Medulla oblongata (tissue), 1 donor: Measurements from ENCODE around the gene ABHD8.
A peak's percentile ranks its signal among the peaks of the same experiment; 100 is the strongest.

Experiments
- DNase-seq: peaks from one replicate; pipeline ENCODE4 v3.0.0-alpha.2; 2015; ENCODE audit errors: extremely low spot score

Gene ABHD8, protein sequence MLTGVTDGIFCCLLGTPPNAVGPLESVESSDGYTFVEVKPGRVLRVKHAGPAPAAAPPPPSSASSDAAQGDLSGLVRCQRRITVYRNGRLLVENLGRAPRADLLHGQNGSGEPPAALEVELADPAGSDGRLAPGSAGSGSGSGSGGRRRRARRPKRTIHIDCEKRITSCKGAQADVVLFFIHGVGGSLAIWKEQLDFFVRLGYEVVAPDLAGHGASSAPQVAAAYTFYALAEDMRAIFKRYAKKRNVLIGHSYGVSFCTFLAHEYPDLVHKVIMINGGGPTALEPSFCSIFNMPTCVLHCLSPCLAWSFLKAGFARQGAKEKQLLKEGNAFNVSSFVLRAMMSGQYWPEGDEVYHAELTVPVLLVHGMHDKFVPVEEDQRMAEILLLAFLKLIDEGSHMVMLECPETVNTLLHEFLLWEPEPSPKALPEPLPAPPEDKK

DNA sequence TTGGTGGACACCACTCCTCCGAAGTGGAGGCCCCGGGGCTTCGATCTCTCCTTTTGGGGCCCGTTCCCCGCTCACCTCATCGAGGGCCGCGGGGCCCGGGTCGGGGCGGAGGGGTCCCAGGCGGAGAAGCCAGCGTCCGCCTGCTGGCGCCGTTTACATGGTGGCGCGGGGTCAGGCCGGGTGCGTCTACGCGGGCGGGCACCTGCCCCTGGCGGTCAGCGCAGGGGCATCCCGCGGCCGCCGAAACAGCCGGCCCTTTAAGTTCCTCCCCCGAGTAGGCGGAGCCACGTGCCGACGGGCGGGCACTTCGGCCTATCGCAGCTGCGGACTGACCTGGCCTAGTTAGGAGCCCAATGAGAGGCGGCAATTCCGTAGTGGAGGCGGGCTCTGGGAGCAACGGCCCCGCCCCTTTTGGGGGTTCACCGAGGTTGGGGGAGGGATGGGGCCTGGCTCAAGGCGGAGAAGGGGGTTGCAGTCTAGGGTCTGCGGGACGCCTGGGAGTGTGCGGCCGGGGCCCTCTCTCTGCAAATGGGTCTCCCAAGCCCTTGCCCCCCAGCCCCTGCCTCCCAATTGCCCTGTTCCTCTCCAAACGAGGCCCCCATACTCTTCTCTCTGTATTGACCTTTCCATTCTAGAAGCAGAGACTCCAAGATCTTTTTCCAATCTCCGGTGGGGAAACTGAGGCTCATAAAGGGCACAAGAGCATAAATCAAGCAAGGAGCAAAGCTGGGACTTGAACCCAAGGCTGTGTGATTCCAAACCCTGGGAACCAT lies at the start of gene ABHD8:
ABHD8 (minus strand) TSS at position 259 of the 773 bp plus-strand sequence. CDS start 1,809 bp downstream, outside the sequence.
- DNase-seq = peak; percentile 96

DNA sequence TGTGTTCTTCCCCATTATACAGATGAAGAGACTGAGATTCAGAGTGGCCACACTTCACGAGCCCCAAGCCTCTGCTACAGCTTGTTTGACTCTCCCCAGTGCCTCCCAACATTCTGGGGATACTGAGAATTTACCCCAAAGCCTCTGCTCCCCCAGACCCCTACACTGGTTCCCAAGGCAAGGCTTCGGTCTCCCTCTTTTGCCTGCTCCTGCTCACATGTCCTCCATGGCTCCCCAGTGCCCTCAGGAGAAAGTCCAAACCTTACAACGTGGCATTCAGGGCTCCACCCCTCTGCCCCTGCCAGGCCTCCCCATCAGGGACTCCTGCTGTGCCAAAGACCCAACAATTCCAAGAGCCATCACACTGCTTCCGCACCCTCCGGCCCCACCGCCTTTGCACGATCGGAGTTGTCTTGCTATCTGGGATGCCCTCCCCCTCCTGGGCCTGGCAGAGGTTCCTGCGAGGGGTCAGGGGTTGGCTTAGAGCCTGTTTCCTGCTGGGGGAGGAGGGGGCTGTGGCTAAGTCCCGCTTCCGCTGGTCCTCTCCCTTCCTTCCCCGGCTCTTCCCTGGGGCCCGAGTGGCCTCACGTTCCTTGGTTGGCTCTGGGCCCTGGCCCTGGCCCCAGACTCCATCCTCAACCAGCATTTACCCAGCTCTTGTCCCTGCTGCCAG lies 49.5 kb upstream of the ABHD8 start:
- DNase-seq = no peak

DNA sequence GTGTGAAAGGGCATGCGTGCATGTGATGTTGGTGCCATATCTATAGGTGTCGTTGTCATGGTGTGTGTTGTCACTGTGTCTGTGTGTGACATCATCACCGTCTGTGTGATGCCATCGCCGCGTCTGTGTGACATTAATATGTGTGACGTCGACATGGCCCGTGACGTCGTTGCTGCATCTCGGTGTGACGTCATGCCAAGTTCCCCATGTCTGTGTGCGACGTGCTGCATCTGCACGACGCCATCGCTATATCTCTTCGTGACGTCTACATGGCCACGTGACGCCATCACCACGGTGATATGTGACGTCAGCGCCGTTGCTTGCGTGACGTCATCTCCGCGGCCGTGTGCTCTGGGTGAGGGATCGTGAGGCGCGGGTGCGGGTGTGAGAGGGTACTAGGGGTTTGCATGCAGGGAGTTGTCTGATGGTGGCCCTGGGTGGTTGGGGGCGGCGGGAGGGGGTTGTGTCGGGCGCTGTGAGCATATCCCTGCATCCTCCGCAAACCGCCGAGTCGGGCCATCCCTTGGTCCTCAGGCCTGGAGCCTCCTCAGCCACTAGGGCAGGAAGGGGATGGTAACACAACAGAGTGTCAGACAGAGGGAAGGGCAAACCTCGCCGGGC lies 48.7 kb upstream of the ABHD8 start:
- no peak for DNase-seq

DNA sequence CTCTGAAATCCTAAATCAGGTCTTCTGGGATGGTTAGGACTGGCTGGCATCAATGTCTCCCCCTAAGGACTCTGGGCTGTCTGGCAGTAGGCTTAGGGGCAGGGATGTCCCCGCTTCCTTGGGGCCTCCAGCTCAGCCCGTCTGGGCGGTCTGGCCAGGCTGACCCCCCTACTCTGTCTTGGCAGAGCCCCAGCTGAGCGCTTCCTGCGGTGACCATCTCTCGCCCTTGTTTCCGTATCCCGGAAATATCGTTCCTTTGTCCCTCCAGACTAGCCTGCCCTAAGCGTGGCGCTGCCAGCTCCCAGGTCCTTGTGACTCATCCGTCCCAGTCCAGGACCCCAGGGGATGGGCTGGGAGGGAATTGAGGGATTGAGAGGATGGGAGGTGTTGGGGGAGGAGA lies 45.5 kb upstream of the ABHD8 start:
- DNase-seq = peak; percentile 25

DNA sequence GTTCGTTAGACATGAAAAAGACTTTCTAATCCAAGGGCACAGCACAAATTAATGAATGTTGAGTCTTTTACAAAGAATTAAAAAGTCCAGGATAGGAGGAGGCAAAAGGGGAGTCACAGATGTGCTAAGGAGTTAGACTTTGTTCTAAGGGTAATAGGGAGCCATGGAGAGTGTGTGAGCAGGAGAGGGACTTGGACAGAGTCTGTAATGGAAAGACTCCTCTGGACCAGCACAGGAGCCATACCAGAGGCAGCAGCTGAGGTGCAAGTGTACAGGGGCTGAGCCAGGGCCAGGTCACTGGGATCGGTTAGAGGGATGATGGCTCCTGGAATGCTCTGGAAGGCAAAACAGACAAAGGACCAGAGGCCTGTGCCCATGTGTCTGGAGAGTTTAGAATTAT lies 44.7 kb upstream of the ABHD8 start:
- DNase-seq = no peak

DNA sequence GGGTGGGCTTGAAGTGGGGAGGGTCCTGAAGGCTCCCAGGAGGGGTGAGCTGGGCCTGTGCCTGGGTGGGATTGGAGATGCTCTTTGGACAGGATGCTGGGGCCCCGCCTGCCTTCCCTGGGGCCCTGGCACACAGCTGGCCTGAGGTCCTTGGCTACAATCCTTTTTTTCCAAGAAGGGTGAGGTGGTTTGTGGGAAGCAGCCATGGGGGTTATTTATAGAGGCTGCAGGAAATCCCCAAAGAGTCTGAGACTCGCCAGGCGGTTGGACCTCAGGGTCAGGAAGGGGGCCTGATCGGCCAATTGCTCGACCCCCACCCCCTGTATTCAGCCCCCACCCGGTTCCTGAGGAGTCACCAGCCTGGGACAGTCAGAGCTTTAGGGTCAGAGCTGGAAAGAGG lies 44.1 kb upstream of the ABHD8 start:
- DNase-seq = no peak

DNA sequence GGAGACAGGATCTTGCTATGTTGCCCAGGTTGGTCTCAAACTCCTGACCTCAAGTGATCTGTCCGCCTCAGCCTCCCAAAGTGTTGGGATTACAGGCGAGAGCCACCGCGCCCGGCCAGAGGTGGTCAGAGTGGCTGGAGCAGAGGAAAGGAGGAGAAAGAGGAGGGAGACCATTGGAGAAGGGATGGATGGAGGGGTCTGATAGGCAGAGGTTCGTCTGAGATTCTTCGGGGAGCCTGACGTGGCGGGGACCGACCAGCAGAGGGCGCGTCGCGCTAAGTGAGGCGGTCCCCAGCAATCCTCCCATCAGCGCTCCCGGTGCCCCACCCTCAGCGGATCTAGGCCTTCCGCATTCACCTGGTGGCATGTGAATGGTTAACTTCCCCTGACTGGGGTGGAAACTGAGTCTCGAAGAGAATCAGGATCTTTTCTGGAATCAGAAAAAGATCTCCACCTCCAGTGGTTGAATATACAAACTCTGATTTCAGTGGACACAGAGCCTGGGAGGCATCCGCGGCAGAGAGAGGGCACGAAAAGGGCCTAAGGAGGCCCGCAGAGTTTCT lies 43.0 kb upstream of the ABHD8 start:
- peak; percentile 63 for DNase-seq

DNA sequence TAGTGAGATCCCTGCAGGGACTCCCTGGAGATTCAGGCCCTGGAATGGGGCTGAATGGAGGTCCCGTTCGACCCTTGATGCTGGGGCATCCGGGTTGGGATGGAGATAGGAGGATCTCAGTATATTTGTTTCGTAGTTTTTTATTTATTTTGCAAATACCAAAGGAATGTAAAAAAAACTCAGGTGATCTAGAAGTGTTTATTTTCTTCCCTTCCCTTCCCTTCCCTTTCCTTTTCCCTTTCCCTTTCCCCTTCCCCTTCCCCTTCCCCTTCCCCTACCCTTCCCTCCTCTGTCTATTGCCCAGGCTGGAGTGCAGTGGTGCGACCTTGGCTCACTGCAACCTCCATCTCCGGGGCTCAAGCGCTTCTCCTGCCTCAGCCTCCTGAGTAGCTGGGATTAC lies 38.6 kb upstream of the ABHD8 start:
- DNase-seq = no peak

DNA sequence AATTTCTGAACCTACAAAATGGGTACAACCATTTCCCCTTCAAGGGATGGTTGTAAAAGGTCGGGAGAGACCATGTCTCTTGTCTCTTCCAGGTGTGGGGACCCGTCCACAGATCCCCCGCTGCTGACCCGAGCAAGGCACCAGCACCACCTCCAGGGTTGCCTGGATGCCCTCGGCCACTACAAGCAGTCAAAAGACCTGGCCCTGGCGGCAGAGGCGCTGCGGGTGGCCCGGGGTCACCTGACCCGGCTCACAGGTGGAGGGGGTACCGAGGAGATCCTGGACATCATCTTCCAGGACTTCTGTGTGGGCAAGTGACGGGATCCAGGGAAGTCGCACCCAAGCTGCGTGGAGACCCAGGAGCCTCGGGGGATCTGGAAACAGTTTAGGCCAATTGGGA lies 38.2 kb upstream of the ABHD8 start:
- no peak for DNase-seq

DNA sequence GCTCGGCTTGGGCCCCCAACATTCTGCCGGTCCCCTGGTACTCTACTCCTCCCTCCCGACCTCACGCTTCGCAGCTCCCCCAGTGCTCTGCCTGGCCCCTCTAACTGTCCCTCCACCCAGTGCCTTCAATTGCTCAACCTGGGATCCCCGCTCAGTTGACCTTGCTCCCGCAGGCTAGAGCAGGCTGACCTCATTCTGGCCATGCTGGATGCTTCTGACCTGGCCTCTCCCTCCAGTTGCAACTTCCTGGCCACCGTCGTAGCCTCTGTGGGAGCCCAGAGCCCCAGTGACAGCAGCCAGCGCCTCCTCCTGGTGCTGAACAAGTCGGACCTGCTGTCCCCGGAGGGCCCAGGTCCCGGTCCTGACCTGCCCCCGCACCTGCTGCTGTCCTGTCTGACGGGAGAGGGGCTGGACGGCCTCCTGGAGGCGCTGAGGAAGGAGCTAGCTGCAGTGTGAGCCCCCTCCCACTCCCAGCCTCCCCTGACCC lies 37.7 kb upstream of the ABHD8 start:
- DNase-seq = no peak

DNA sequence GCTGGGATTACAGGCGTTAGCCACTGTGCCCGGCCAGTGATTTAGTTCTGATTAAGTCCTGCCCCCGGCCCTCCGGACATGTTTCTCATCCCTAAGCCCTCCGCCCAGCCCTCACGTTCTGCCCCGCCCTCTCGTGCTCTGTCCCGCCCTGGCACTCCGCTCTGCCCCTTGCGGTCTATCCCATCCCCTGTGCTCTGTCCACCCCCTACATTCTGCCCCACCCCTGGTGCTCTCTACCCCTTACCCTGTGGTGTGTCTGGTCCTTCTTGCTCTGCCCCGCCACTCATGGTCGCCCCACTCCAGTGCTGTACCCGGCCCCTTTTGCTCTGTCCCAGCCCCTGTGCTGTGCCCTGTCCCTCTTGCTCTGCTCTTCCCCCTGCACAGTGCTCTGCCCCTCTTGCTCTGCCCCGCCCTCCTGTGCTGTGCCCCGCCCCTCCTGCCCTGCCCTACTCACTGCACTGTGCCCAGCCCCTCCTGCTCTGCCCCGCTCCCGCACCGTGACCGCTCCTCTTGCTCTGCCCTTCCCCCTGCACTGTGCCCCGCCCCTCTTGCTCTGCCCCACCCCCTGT lies 37.2 kb upstream of the ABHD8 start:
- no peak for DNase-seq

DNA sequence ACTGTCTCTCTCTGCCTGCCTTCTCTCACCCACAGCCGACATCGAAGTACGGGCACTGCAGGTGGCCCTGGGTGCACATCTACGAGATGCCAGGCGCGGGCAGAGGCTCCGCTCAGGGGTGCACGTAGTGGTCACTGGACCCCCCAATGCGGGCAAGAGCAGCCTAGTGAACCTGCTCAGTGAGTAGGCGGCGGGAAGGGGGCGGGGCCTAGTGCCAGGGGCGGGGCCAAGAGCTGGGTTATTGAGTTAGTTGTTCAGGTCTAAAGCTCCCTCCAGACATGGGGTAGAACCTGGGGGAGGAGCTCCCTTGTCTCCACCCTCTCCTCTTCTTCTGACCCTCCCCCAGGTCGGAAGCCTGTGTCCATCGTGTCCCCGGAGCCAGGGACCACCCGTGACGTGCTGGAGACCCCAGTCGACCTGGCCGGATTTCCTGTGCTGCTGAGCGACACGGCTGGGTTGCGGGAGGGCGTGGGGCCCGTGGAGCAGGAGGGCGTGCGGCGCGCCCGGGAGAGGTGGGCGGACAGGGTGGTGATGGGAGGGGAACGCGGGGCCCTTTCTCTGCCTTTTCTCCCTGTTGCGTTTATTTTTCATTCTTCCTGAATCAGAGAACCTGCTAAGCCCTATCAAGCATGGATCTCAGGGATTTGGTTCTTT lies 36.0 kb upstream of the ABHD8 start:
- no peak for DNase-seq

DNA sequence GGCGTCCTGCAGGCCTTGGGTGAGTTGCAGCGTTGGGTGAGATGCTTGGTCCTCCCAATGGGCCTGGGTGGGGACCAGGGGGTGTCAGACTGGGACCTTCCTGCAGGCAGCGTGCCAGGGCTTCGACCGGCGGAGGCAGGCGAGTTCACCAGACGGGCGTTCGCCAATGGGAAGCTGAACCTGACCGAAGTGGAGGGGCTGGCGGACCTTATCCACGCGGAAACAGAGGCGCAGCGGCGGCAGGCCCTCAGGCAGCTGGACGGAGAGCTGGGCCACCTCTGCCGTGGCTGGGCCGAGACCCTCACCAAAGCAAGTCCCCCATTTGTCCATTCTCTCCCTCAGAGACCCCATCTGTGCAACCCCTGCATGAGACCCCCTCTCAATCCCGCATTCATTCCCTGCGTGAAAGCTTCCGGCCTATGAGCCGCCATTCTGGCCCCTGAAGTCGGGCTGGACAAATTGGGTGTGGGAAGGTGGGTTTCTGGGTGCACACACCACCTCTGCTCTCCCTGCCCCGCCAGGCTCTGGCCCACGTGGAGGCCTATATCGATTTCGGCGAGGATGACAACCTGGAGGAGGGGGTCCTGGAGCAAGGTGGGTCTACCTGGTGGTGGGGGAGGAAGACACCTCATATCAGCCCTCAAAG lies 35.3 kb upstream of the ABHD8 start:
- no peak for DNase-seq

DNA sequence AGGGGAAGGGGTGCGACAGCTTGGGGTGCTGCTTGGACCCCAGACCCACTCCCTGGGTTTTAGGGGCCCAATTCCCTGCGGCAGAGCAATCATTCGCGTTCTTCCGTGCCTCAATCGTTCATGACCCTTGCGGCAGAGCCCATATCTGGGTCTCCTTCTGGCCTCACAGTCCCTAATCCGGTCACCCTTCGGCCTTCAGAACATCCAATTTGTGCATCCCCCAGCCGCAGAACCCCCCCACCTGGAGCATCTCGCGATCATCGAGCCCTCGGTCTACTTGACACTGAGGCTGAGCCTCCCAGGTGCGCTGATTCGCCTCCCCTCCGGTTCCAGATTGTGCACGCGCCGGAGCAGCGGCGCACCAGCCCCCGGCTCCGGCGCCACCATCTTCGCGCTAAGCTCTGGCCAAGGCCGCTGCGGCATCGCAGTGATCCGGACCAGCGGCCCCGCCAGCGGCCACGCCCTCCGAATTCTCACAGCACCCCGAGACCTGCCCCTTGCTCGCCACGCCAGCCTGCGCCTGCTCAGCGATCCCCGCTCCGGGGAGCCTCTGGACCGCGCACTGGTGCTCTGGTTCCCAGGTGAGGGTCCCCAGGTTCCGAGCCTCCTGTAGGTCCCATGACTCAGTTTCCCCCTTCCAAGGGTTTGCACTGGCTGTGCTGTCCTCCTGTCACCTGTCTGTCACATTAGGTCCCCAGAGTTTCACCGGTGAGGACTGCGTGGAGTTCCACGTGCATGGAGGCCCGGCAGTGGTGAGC lies 34.6 kb upstream of the ABHD8 start:
- no peak for DNase-seq

DNA sequence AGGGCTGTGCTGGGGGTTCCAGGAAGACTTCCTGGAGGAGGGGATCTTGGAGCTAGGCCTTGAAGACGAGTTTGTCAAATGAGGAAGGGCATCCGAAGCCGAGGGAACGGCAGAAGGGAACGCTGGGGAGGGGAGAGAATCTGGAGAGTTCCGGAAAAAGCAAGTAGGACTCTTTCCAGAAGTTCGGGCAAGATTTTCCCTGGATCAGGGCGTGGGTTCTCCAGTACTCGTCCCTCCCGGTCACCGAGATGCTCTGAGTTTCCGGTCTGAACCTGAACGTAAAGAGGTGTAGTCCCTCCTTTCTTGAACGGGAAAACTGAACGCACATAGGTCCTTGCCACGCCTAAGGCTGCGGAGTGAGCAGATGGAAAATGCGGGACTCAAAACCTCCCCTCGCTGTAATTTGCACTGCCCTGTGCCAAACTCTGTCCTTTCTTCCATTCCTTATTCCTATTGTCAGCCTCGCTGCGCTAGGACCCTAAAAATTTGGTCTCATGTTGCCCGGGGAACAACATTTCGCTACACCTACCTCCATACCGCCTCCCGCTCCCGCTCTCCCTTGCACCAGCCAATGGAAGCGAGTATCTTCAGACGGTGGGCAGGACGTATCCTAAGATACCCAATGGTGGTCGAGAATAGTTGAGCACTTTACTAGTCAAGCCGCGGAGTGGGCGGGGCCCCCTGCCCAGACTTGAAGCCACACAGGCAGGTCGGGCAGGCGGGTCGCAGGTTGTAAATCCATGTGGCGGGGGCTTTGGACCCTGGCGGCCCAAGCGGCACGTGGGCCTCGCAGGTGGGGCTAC lies 33.8 kb upstream of the ABHD8 start, which contains the start of gene GTPBP3:
GTPBP3 (plus strand) TSS at position 682 of the 803 bp plus-strand sequence; CDS start at position 741, 59 bp downstream.
- peak; percentile 99 for DNase-seq

DNA sequence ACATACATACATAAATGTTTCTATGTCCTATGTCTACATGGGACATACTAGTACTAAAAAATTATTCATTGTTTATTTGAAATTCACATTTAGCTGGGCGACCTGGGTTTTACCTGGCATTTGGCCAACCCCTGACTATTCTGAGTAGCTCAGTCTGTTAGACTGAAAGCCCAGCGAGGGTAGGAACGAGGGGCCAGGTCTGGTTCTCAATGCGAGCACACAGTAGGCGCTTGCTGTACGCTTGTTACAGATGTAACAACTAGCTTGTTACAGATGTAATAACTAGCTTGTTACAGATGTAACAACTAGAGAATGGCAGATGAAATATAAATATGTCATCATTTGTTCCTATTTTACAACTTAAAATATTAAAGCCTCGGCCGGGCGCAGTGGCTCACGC lies 32.4 kb upstream of the ABHD8 start:
- DNase-seq = no peak

DNA sequence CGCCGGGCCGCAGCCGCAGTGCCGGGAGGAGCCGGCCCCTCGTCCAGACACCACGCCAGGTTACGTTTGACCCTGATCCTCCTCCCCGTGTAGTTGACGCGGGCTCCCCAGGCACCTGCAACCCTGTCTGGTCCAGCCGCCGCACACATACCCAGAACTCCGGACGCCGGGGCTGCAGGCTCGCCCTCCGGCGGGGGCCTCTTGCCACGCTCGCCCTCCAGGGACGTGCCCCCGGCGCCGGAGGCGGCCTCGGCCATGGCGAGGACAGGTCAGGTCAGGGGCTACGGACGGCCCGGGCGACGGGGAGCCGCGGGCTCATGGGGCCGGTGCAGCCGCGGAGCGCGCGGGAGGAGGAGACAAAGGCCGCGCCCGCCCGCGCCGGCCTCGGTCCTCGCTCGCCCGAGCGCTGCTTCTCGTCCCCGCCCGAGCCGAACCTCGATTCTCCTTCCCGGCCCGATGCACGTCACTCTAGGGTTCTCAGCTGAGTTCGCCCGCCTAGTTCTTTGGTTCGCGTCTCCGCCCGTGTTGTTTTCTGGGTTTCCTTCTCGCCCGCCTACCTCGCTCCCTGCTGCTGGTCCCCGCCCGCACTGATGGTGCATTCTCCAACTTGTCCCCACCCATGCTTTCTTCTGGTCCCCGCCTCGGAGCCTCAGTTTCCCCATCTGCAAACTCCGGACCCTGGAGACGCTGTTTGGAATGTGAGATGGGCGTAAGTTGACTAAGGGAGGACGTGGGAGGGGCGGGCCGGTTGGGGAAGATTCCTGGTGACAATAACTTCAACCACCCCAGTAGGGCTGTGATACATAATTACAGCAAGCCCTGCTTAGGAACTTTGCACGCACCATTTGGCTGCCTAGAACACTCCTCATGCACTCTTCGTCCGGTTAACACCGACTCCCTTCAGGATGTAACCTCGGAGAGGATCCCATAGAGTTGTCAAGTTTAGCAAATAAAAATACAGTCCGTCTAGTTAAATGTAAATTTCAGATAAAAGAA lies 31.5 kb upstream of the ABHD8 start, which contains the start of gene ANO8:
ANO8 (minus strand) TSS at position 442 of the 996 bp plus-strand sequence; CDS start at position 257, 185 bp downstream.
- peak; percentile 97 for DNase-seq
